ENCODE data around the gene CAMTA1. TPM values are rescaled to one million over a fixed set of nuclear protein-coding genes. Genes with fewer than 3 reads are reported as not detected.

CAMTA1 gene
- total RNA-seq, 6 experiments from 2014 or later = 78.1 to 96.6 (median 86.1) TPM

- Mint-ChIP-seq H3K36me3 (ENCODE audit: low read depth) (no peaks in the 10 kb centered on the region), H3K9me3 (no peaks in the 10 kb centered on the region), H3K4me1 (ENCODE audit: low read depth) (no peaks in the 10 kb centered on the region), H3K27ac (no peak overlapping the region), H3K4me3 (no peak overlapping the region), H3K27me3 (ENCODE audit: insufficient read depth) (peaks cover 11% of the 10 kb centered on the region)
- DNase-seq = no peak
- no peak for TF ChIP-seq CTCF (IDR thresholded peaks at IDR 0.05)
These were observed 783.8 kb downstream of the CAMTA1 start for GRCh38 chr1:7568901-7569524.

- H3K9me3 Mint-ChIP-seq = no peaks in the 10 kb centered on the region
- H3K27ac Mint-ChIP-seq = no peak overlapping the region
- H3K4me1 Mint-ChIP-seq (ENCODE audit: low read depth) = no peaks in the 10 kb centered on the region
- no peak for TF ChIP-seq CTCF (IDR thresholded peaks at IDR 0.05)
- no peak overlapping the region for H3K4me3 Mint-ChIP-seq
- H3K36me3 Mint-ChIP-seq (ENCODE audit: low read depth) = no peaks in the 10 kb centered on the region
- DNase-seq = no peak
- peaks cover 14% of the 10 kb centered on the region for H3K27me3 Mint-ChIP-seq (ENCODE audit: insufficient read depth)
These were observed 785.1 kb downstream of the CAMTA1 start for GRCh38 chr1:7570311-7570710.

GRCh38 chr1:7572654-7573152, 787.4 kb downstream of the CAMTA1 start:
- no peaks in the 10 kb centered on the region for H3K4me1 Mint-ChIP-seq (ENCODE audit: low read depth)
- no peak overlapping the region for H3K4me3 Mint-ChIP-seq
- no peaks in the 10 kb centered on the region for H3K9me3 Mint-ChIP-seq

GRCh38 chr1:7573481-7573880, 788.2 kb downstream of the CAMTA1 start:
- Mint-ChIP-seq H3K36me3 (ENCODE audit: low read depth) (no peaks in the 10 kb centered on the region), H3K27me3 (ENCODE audit: insufficient read depth) (peaks cover 6% of the 10 kb centered on the region), H3K4me3 (no peak overlapping the region), H3K27ac (no peak overlapping the region), H3K4me1 (ENCODE audit: low read depth) (no peaks in the 10 kb centered on the region), H3K9me3 (no peaks in the 10 kb centered on the region)
- no peak for TF ChIP-seq CTCF (IDR thresholded peaks at IDR 0.05)
- DNase-seq = no peak

More at GRCh38 chr1:7572654-7573152, 787.4 kb downstream of the CAMTA1 start:
- Mint-ChIP-seq H3K27me3 (ENCODE audit: insufficient read depth) (peaks cover 6% of the 10 kb centered on the region), H3K27ac (no peak overlapping the region), H3K36me3 (ENCODE audit: low read depth) (no peaks in the 10 kb centered on the region)
- DNase-seq = no peak
- TF ChIP-seq CTCF (IDR thresholded peaks at IDR 0.05) = no peak

DNA sequence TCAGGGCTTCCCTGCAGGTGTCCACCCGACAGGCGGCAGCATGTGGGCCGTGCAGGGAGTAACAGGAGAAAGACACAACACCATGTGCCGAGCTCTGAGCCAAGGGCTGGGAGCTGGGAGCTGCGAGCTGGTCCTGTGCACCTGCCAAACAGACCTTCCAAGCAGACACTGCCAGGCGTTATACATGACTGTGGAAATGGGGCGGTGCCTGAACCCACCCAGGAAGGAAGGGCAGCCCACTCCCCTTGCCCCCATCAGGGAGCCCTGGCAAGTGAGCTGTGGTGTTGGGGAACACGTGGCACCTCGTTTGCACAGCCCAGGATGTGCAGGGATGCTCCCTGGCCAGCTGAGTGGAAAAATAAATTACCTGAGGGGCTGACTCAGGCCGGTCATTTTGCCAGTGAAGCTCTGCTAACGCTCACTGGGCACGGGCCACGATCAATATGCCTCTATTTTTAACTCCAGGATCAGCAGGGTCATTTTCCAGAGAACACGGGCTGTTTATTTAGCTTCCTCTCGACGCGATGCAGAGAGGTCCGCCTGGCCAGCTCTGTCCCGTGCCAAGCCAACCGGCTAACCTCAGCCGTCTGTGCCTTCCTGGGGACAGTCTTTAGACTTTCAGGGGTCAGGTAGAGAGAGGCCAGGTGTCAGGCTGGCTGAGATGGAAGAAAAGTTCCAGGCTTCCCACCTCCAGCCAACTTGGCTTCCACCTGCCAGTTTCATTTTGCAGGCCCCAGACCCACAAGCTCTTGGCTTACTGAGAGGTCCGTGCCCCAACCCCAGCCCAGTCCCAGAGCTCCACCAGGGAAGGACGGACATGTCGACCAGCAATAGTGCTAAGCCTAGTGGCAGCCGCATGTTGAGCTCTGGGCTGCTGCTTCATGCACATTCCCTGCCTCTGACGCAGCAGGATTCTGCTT, 789.1 kb downstream of the CAMTA1 start:
- H3K36me3 Mint-ChIP-seq (ENCODE audit: low read depth) = no peaks in the 10 kb centered on the region
- DNase-seq = no peak
- H3K27ac Mint-ChIP-seq = no peak overlapping the region
- H3K27me3 Mint-ChIP-seq (ENCODE audit: insufficient read depth) = peaks cover 6% of the 10 kb centered on the region
- TF ChIP-seq CTCF (IDR thresholded peaks at IDR 0.05) = no peak
- no peaks in the 10 kb centered on the region for H3K9me3 Mint-ChIP-seq
- H3K4me3 Mint-ChIP-seq = no peak overlapping the region
- no peaks in the 10 kb centered on the region for H3K4me1 Mint-ChIP-seq (ENCODE audit: low read depth)
